ENCODE data around the gene EIF4E1B.

DNA sequence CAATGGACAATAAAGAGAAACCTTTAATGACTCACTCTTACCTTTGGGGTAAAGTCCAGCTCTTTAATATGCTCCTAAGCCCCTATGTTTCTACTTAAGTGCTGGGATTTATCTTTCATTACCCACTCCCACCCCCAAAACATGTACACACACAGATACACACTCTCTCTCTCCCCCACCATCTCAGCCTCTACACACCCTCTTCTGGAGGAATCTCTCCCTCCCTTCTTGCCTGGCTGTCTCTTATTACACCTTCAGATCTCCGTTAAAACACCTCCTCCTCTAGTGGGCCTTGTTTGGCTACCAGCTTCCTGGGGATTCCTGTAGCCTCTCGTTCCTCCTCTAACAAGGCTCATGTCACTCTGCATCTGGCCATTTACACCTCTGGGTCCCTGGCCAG, 27.4 kb upstream of the EIF4E1B start:
- TF ChIP-seq, protein P1, sequence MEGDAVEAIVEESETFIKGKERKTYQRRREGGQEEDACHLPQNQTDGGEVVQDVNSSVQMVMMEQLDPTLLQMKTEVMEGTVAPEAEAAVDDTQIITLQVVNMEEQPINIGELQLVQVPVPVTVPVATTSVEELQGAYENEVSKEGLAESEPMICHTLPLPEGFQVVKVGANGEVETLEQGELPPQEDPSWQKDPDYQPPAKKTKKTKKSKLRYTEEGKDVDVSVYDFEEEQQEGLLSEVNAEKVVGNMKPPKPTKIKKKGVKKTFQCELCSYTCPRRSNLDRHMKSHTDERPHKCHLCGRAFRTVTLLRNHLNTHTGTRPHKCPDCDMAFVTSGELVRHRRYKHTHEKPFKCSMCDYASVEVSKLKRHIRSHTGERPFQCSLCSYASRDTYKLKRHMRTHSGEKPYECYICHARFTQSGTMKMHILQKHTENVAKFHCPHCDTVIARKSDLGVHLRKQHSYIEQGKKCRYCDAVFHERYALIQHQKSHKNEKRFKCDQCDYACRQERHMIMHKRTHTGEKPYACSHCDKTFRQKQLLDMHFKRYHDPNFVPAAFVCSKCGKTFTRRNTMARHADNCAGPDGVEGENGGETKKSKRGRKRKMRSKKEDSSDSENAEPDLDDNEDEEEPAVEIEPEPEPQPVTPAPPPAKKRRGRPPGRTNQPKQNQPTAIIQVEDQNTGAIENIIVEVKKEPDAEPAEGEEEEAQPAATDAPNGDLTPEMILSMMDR (conservative IDR thresholded peaks at IDR 0.05 in 1 of 2, IDR thresholded peaks at IDR 0.05 in 1 of 2; ENCODE audit: extremely low read depth in 1 of 2, insufficient read depth in 1 of 2, low read depth in 1 of 2, low read length in 2 of 2) = no peak
- no peak for TF ChIP-seq EZH2 (IDR thresholded peaks at IDR 0.05; ENCODE audit: borderline replicate concordance, low read length)
